ENCODE measurements around the gene NKD2.

DNA sequence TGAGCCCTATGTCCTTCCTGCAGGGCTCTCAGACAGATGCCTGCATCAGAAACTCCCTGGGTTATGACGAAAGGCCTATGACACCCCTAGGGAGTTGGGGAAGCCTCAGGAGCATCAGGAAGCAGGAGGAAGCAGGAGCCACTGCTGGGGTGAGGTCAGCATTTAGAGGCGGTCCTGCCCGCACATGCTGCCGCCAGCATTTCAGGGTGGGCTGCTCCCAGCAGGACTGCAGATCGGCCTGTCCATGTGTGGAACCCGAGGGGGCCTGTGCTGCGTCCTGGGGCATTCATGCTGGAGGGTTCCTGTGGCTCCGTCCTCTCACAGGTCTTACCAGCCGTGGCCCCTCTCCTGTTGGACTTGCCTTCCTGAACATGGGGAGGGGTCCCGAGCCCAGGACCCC lies 6.9 kb downstream of the NKD2 start:
- no peak for TF ChIP-seq ESRRA (CRISPR knock-in tag; IDR thresholded peaks at IDR 0.05; ENCODE audit: borderline replicate concordance)
- TF ChIP-seq, protein P1, sequence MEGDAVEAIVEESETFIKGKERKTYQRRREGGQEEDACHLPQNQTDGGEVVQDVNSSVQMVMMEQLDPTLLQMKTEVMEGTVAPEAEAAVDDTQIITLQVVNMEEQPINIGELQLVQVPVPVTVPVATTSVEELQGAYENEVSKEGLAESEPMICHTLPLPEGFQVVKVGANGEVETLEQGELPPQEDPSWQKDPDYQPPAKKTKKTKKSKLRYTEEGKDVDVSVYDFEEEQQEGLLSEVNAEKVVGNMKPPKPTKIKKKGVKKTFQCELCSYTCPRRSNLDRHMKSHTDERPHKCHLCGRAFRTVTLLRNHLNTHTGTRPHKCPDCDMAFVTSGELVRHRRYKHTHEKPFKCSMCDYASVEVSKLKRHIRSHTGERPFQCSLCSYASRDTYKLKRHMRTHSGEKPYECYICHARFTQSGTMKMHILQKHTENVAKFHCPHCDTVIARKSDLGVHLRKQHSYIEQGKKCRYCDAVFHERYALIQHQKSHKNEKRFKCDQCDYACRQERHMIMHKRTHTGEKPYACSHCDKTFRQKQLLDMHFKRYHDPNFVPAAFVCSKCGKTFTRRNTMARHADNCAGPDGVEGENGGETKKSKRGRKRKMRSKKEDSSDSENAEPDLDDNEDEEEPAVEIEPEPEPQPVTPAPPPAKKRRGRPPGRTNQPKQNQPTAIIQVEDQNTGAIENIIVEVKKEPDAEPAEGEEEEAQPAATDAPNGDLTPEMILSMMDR (IDR thresholded peaks at IDR 0.05), result no peak
- TF ChIP-seq, protein P2, sequence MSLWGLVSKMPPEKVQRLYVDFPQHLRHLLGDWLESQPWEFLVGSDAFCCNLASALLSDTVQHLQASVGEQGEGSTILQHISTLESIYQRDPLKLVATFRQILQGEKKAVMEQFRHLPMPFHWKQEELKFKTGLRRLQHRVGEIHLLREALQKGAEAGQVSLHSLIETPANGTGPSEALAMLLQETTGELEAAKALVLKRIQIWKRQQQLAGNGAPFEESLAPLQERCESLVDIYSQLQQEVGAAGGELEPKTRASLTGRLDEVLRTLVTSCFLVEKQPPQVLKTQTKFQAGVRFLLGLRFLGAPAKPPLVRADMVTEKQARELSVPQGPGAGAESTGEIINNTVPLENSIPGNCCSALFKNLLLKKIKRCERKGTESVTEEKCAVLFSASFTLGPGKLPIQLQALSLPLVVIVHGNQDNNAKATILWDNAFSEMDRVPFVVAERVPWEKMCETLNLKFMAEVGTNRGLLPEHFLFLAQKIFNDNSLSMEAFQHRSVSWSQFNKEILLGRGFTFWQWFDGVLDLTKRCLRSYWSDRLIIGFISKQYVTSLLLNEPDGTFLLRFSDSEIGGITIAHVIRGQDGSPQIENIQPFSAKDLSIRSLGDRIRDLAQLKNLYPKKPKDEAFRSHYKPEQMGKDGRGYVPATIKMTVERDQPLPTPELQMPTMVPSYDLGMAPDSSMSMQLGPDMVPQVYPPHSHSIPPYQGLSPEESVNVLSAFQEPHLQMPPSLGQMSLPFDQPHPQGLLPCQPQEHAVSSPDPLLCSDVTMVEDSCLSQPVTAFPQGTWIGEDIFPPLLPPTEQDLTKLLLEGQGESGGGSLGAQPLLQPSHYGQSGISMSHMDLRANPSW (CRISPR knock-in tag; conservative IDR thresholded peaks at IDR 0.05; ENCODE audit: low read depth), result no peak
- TF ChIP-seq SOX15 (CRISPR knock-in tag; IDR thresholded peaks at IDR 0.05), result no peak
- TF ChIP-seq, protein P3, sequence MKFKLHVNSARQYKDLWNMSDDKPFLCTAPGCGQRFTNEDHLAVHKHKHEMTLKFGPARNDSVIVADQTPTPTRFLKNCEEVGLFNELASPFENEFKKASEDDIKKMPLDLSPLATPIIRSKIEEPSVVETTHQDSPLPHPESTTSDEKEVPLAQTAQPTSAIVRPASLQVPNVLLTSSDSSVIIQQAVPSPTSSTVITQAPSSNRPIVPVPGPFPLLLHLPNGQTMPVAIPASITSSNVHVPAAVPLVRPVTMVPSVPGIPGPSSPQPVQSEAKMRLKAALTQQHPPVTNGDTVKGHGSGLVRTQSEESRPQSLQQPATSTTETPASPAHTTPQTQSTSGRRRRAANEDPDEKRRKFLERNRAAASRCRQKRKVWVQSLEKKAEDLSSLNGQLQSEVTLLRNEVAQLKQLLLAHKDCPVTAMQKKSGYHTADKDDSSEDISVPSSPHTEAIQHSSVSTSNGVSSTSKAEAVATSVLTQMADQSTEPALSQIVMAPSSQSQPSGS (CRISPR knock-in tag; IDR thresholded peaks at IDR 0.05; ENCODE audit: borderline replicate concordance, low read depth), result no peak
- TF ChIP-seq, protein P4, sequence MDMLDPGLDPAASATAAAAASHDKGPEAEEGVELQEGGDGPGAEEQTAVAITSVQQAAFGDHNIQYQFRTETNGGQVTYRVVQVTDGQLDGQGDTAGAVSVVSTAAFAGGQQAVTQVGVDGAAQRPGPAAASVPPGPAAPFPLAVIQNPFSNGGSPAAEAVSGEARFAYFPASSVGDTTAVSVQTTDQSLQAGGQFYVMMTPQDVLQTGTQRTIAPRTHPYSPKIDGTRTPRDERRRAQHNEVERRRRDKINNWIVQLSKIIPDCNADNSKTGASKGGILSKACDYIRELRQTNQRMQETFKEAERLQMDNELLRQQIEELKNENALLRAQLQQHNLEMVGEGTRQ (CRISPR knock-in tag; IDR thresholded peaks at IDR 0.05), result no peak
- no peak for TF ChIP-seq ZBTB21 (CRISPR knock-in tag; IDR thresholded peaks at IDR 0.05; ENCODE audit: borderline replicate concordance)
- no peak for TF ChIP-seq NR1H2 (CRISPR knock-in tag; IDR thresholded peaks at IDR 0.05)
- TF ChIP-seq, protein P5, sequence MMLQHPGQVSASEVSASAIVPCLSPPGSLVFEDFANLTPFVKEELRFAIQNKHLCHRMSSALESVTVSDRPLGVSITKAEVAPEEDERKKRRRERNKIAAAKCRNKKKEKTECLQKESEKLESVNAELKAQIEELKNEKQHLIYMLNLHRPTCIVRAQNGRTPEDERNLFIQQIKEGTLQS (CRISPR knock-in tag; conservative IDR thresholded peaks at IDR 0.05), result no peak

Data from WTC11 (cell line).